ENCODE results near the gene RTP2. TPM values are rescaled to one million over a fixed set of nuclear protein-coding genes. Genes with fewer than 3 reads are reported as not detected.

Gene RTP2
- total RNA-seq, 1 donor from 2014 or later: not detected

DNA sequence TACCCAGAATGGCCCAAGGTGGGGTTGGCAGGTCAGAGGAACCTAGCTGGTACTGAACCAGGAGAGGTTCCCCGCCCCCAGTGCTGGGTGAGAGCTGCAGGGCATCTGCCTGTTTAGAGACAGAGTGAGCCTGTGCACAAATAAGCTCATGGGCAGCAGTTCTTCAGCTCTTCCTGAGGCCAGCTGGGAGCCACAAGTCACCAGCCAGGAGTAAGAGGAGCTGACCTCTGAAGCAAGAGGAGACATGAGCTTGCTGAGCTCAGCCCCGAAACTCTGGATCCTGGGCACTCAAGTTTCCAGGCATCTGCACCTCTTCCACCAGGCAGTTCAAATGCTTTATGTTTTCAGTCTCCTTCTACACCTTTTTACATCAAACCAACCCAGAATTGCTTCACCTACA lies 2.1 kb downstream of the RTP2 start:
- H3K36me3 Mint-ChIP-seq (ENCODE audit: low read depth): no peaks in the 10 kb centered on the region
- no peak for DNase-seq (ENCODE audit: low spot score)
- peaks cover 20% of the 10 kb centered on the region for H3K27me3 Mint-ChIP-seq (ENCODE audit: low read depth)
- no peak overlapping the region for H3K4me3 Mint-ChIP-seq (ENCODE audit: unreplicated experiment)
- peaks cover 8% of the 10 kb centered on the region for H3K4me1 Mint-ChIP-seq (ENCODE audit: low read depth)
- TF ChIP-seq, protein P1, sequence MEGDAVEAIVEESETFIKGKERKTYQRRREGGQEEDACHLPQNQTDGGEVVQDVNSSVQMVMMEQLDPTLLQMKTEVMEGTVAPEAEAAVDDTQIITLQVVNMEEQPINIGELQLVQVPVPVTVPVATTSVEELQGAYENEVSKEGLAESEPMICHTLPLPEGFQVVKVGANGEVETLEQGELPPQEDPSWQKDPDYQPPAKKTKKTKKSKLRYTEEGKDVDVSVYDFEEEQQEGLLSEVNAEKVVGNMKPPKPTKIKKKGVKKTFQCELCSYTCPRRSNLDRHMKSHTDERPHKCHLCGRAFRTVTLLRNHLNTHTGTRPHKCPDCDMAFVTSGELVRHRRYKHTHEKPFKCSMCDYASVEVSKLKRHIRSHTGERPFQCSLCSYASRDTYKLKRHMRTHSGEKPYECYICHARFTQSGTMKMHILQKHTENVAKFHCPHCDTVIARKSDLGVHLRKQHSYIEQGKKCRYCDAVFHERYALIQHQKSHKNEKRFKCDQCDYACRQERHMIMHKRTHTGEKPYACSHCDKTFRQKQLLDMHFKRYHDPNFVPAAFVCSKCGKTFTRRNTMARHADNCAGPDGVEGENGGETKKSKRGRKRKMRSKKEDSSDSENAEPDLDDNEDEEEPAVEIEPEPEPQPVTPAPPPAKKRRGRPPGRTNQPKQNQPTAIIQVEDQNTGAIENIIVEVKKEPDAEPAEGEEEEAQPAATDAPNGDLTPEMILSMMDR (IDR thresholded peaks at IDR 0.05): no peak
- H3K9me3 Mint-ChIP-seq (ENCODE audit: low read depth): no peaks in the 10 kb centered on the region
- no peak overlapping the region for H3K27ac Mint-ChIP-seq (ENCODE audit: unreplicated experiment)

DNA sequence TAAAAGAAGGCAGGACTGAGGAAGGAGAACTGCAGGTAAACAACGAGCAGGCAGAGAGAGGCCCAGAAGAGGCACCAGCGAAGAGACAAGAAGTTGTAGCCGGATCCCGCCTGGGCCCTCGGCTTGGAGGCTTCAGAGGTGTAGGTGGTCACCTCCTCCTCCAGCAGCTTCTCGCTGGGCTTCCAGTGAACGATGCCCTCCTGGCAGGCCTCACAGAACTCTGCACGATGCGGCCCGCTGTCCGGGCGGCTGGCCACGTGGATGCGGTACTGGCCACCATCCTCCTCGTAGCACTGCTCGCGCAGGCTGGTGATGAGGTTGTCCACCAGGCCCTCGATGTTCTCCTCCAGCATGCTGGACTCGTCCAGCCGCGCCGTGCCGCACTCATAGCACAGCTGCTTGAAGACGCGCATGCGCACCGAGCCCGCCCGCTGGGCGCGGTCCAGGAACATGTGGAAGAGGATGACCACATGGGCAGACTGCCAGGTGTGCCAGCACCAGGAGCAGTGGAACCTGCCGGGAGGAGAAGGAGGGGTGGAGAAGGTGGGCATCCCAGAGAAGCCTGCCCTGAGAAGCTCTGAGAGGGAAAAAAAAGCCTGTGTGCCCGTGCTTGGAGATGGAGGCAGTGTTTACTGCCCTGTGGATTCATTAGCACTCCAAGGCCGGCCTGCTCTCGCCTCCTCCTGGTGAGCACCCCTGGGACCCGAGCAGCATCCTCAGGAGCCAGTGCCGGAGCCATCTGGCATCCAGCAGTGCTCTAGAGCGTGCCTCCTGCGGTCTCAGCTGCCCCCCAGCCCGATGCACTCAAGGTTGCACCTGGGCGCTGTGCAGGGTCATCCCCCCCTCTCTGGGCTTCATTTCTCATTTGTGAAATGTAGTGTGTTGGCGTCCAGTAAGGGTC lies 3.6 kb downstream of the RTP2 start:
- Mint-ChIP-seq H3K27me3 (ENCODE audit: low read depth) (peaks cover 29% of the 10 kb centered on the region), H3K27ac (ENCODE audit: unreplicated experiment) (no peak overlapping the region), H3K9me3 (ENCODE audit: low read depth) (peaks cover 5% of the 10 kb centered on the region), H3K36me3 (ENCODE audit: low read depth) (peaks cover 3% of the 10 kb centered on the region), H3K4me1 (ENCODE audit: low read depth) (peaks cover 7% of the 10 kb centered on the region), H3K4me3 (ENCODE audit: unreplicated experiment) (no peak overlapping the region)
- no peak for DNase-seq (ENCODE audit: low spot score)
- TF ChIP-seq, protein P1 (IDR thresholded peaks at IDR 0.05): no peak

- Mint-ChIP-seq H3K9me3 (ENCODE audit: low read depth) (peaks cover 5% of the 10 kb centered on the region), H3K27me3 (ENCODE audit: low read depth) (peaks cover 36% of the 10 kb centered on the region), H3K36me3 (ENCODE audit: low read depth) (peaks cover 4% of the 10 kb centered on the region), H3K4me3 (ENCODE audit: unreplicated experiment) (no peak overlapping the region), H3K4me1 (ENCODE audit: low read depth) (peaks cover 7% of the 10 kb centered on the region), H3K27ac (ENCODE audit: unreplicated experiment) (no peak overlapping the region)
- no peak for DNase-seq (ENCODE audit: low spot score)
- TF ChIP-seq, protein P1 (IDR thresholded peaks at IDR 0.05): no peak
Observed at GRCh38 chr3:187696021-187696420, 6.3 kb downstream of the RTP2 start.

- H3K4me1 Mint-ChIP-seq (ENCODE audit: low read depth): peaks cover 7% of the 10 kb centered on the region
- H3K9me3 Mint-ChIP-seq (ENCODE audit: low read depth): peaks cover 5% of the 10 kb centered on the region
- H3K27ac Mint-ChIP-seq (ENCODE audit: unreplicated experiment): no peak overlapping the region
- H3K36me3 Mint-ChIP-seq (ENCODE audit: low read depth): peaks cover 6% of the 10 kb centered on the region
- peaks cover 39% of the 10 kb centered on the region for H3K27me3 Mint-ChIP-seq (ENCODE audit: low read depth)
- no peak overlapping the region for H3K4me3 Mint-ChIP-seq (ENCODE audit: unreplicated experiment)
- TF ChIP-seq, protein P1 (IDR thresholded peaks at IDR 0.05): no peak
- DNase-seq (ENCODE audit: low spot score): no peak
Observed at GRCh38 chr3:187695449-187695848, 6.9 kb downstream of the RTP2 start.

GRCh38 chr3:187694801-187695200 lies 7.6 kb downstream of the RTP2 start:
- TF ChIP-seq, protein P1 (IDR thresholded peaks at IDR 0.05): no peak
- peaks cover 7% of the 10 kb centered on the region for H3K4me1 Mint-ChIP-seq (ENCODE audit: low read depth)
- H3K27me3 Mint-ChIP-seq (ENCODE audit: low read depth): peaks cover 40% of the 10 kb centered on the region
- H3K4me3 Mint-ChIP-seq (ENCODE audit: unreplicated experiment): no peak overlapping the region
- H3K36me3 Mint-ChIP-seq (ENCODE audit: low read depth): peaks cover 6% of the 10 kb centered on the region
- DNase-seq (ENCODE audit: low spot score): no peak
- H3K27ac Mint-ChIP-seq (ENCODE audit: unreplicated experiment): no peak overlapping the region
- H3K9me3 Mint-ChIP-seq (ENCODE audit: low read depth): peaks cover 5% of the 10 kb centered on the region
